HepG2 (cell line): Measurements from ENCODE around the gene TBC1D22A.

Experiments used
- EP300 ChIP-seq, 3 experiments: sonication (generic) in 1 of 3; formaldehyde crosslinking in 1 of 3; IDR thresholded peaks; 2 replicates each; pipeline versions ENCODE4 v1.5.1 to v1.6.1; 2011 to 2020; ENCODE audit warnings: low read depth in 2 of 3, low read length in 2 of 3, borderline replicate concordance in 1 of 3, improper control_type of control experiment in 1 of 3, mild to moderate bottlenecking in 1 of 3, missing genetic modification reagents in 1 of 3, moderate library complexity in 1 of 3
- GLMP ChIP-seq: sonication (generic); formaldehyde crosslinking; IDR thresholded peaks from 2 replicates; pipeline ENCODE4 v1.9.0; 2021; ENCODE audit warnings: missing genetic modification reagents, mild to moderate bottlenecking, borderline replicate concordance
- POLR2AphosphoS5 ChIP-seq: IDR thresholded peaks from 2 replicates; pipeline ENCODE4 v1.6.1; 2012; ENCODE audit warnings: low read depth, low read length
- STAG1 ChIP-seq: sonication (generic); formaldehyde crosslinking; IDR thresholded peaks from 2 replicates; pipeline ENCODE4 v1.4.0; 2020; ENCODE audit warnings: missing genetic modification reagents

GRCh38 chr22:47169801-47170140 is 407.3 kb downstream of the TBC1D22A start:
- TF ChIP-seq POLR2AphosphoS5 (no peak), EP300 (IDR thresholded peaks at IDR 0.05; ENCODE audit: low read depth in 2 of 2, low read length in 2 of 2) (no peak), EP300 (CRISPR knock-in tag; IDR thresholded peaks at IDR 0.05; ENCODE audit: borderline replicate concordance) (no peak), STAG1 (CRISPR knock-in tag) (no peak), GLMP (CRISPR knock-in tag) (no peak)
